Hepatocyte (in vitro differentiated cells): ENCODE results near the gene TBC1D28. TPM values are rescaled to one million over a fixed set of nuclear protein-coding genes. Genes with fewer than 3 reads are reported as not detected.

Experiments
- polyA plus RNA-seq: library from polyadenylated mRNA; unstranded; fragments of >200 nt; fragmentation: Nextera tagmentation; extraction: Ambion mirVana; gene quantifications from 2 replicates; pipeline ENCODE4 v1.2.1, GENCODE V29; 2016
- small RNA-seq: library from RNA; depleted of rRNA; stranded (forward); fragments of <200 nt; gene quantifications from one replicate; pipeline ENCODE3, GENCODE V24; 2014
- total RNA-seq: library from RNA; depleted of rRNA; stranded (reverse); fragments of >200 nt; gene quantifications from 2 replicates; pipeline ENCODE4 v1.2.3, GENCODE V29; 2014

Gene TBC1D28
- total and polyA plus RNA-seq, 2 experiments from 2014 or later, result not detected

Small RNA genes within 50 kb of the gene (small RNA-seq; reads per million reads assigned to genes)
- not detected for gene AC026271.2

Other genes starting within 250 kb of the TBC1D28 start
- not detected in 2 replicates for gene LGALS9C, start 167.6 kb downstream of the TBC1D28 start, total RNA-seq
- gene LGALS9C, start 167.6 kb downstream of the TBC1D28 start, polyA plus RNA-seq, result not detected in 2 replicates
- 7.5 and 7.9 TPM in 2 replicates for gene FOXO3B, start 37.9 kb upstream of the TBC1D28 start, total RNA-seq
- 6.5 and 8.1 TPM in 2 replicates for gene FOXO3B, start 37.9 kb upstream of the TBC1D28 start, polyA plus RNA-seq
- 0.20 TPM in 1 of 2 replicates, not detected in the other for gene FBXW10, start 99.7 kb upstream of the TBC1D28 start, total RNA-seq
- gene FBXW10, start 99.7 kb upstream of the TBC1D28 start, polyA plus RNA-seq, result not detected in 2 replicates
- 69.0 and 70.0 TPM in 2 replicates for gene TVP23B, start 136.8 kb upstream of the TBC1D28 start, total RNA-seq
- 51.6 and 57.2 TPM in 2 replicates for gene TVP23B, start 136.8 kb upstream of the TBC1D28 start, polyA plus RNA-seq
- gene PRPSAP2, start 213.7 kb upstream of the TBC1D28 start, total RNA-seq, result 49.8 and 55.7 TPM in 2 replicates
- gene PRPSAP2, start 213.7 kb upstream of the TBC1D28 start, polyA plus RNA-seq, result 25.0 and 32.1 TPM in 2 replicates